Mesenchymal stem cell (in vitro differentiated cells and primary cell): ENCODE results near the gene DEPP1.
A peak's percentile ranks its signal among the peaks of the same experiment; 100 is the strongest.

Experiments used
- DNase-seq: peaks from one replicate; pipeline ENCODE4 v3.0.0-alpha.2; 2013
- H2AFZ ChIP-seq: one replicate; pipeline ENCODE4 v1.6.1; 2013; ENCODE audit warnings: low read depth, mild to moderate bottlenecking, control low read depth, inconsistent platforms, low read length, moderate library complexity
- H2AK5ac ChIP-seq: 2 replicates; pipeline ENCODE4 v1.6.1; 2013; ENCODE audit warnings: low read length, moderate library complexity, mild to moderate bottlenecking, inconsistent platforms; ENCODE audit not compliant: severe bottlenecking
- H2BK120ac ChIP-seq: one replicate; pipeline ENCODE4 v1.6.1; 2013; ENCODE audit warnings: low read depth, mild to moderate bottlenecking, inconsistent platforms, low read length, moderate library complexity
- H2BK12ac ChIP-seq, 2 experiments: one replicate each; pipeline ENCODE4 v1.6.1; 2013; ENCODE audit warnings: inconsistent platforms in 2 of 2, low read length in 2 of 2, mild to moderate bottlenecking in 2 of 2, moderate library complexity in 2 of 2, control low read depth in 1 of 2
- H2BK15ac ChIP-seq: one replicate; pipeline ENCODE4 v1.6.1; 2013; ENCODE audit warnings: mild to moderate bottlenecking, low read depth, inconsistent platforms; ENCODE audit not compliant: poor library complexity, severe bottlenecking
- H2BK5ac ChIP-seq: 2 replicates; pipeline ENCODE4 v1.6.1; 2013; ENCODE audit warnings: low read depth, mild to moderate bottlenecking, low read length, control low read depth, inconsistent platforms; ENCODE audit not compliant: poor library complexity, severe bottlenecking
- H3K14ac ChIP-seq, 2 experiments: one replicate each; pipeline ENCODE4 v1.6.1; 2013; ENCODE audit warnings: inconsistent platforms in 2 of 2, low read length in 2 of 2, control low read depth in 1 of 2, mild to moderate bottlenecking in 1 of 2, moderate library complexity in 1 of 2
- H3K18ac ChIP-seq, 2 experiments: one replicate each; pipeline ENCODE4 v1.6.1; 2013; ENCODE audit warnings: inconsistent platforms in 2 of 2, low read length in 2 of 2, control low read depth in 1 of 2, low read depth in 1 of 2, mild to moderate bottlenecking in 1 of 2
- H3K23ac ChIP-seq, 2 experiments: one replicate each; pipeline ENCODE4 v1.6.1; 2013; ENCODE audit warnings: inconsistent platforms in 2 of 2, low read length in 2 of 2, mild to moderate bottlenecking in 2 of 2, moderate library complexity in 2 of 2, control low read depth in 1 of 2
- H3K27ac ChIP-seq: 2 replicates; pipeline ENCODE4 v1.5.1; 2013; ENCODE audit warnings: mild to moderate bottlenecking, moderate library complexity, low read length, control low read depth, inconsistent platforms; ENCODE audit not compliant: poor library complexity, severe bottlenecking
- H3K27me3 ChIP-seq, 2 experiments: 2 replicates each; pipeline versions ENCODE4 v1.6.1 to v1.7.0; 2013; ENCODE audit warnings: low read length in 2 of 2, mild to moderate bottlenecking in 2 of 2, moderate library complexity in 2 of 2, control low read depth in 1 of 2, inconsistent platforms in 1 of 2; ENCODE audit not compliant: control insufficient read depth in 1 of 2, insufficient read depth in 1 of 2
- H3K36me3 ChIP-seq, 2 experiments: 2 replicates each; pipeline versions ENCODE4 v1.6.1 to v1.7.0; 2013; ENCODE audit warnings: low read length in 2 of 2, control low read depth in 1 of 2, inconsistent platforms in 1 of 2, low read depth in 1 of 2, mild to moderate bottlenecking in 1 of 2; ENCODE audit not compliant: insufficient read depth in 2 of 2, control insufficient read depth in 1 of 2
- H3K4ac ChIP-seq, 2 experiments: one replicate each; pipeline ENCODE4 v1.6.1; 2013; ENCODE audit warnings: inconsistent platforms in 2 of 2, low read length in 2 of 2, mild to moderate bottlenecking in 2 of 2, moderate library complexity in 2 of 2, control low read depth in 1 of 2, low read depth in 1 of 2
- H3K4me1 ChIP-seq: 2 replicates; pipeline ENCODE4 v1.6.1; 2013; ENCODE audit warnings: low read depth, low read length, control low read depth; ENCODE audit not compliant: control insufficient read depth, insufficient read depth
- H3K4me2 ChIP-seq: 2 replicates; pipeline ENCODE4 v1.6.1; 2013; ENCODE audit warnings: low read length, mild to moderate bottlenecking, inconsistent platforms; ENCODE audit not compliant: poor library complexity, severe bottlenecking
- H3K4me3 ChIP-seq, 2 experiments: 2 replicates each; pipeline versions ENCODE4 v1.5.1 to v1.7.0; 2013; ENCODE audit warnings: low read length in 2 of 2, mild to moderate bottlenecking in 2 of 2, control low read depth in 1 of 2, low read depth in 1 of 2; ENCODE audit not compliant: insufficient read depth in 1 of 2
- H3K79me1 ChIP-seq: replicated peaks from 2 replicates; pipeline ENCODE4 v1.6.1; 2013; ENCODE audit warnings: mild to moderate bottlenecking, control low read depth, low read length, inconsistent platforms; ENCODE audit not compliant: poor library complexity, severe bottlenecking
- H3K9ac ChIP-seq: 2 replicates; pipeline ENCODE4 v1.7.0; 2013; ENCODE audit warnings: mild to moderate bottlenecking, low read length, moderate library complexity
- H3K9me3 ChIP-seq: 2 replicates; pipeline ENCODE4 v1.7.0; 2013; ENCODE audit warnings: mild to moderate bottlenecking, low read length; ENCODE audit not compliant: control insufficient read depth
- H4K8ac ChIP-seq: one replicate; pipeline ENCODE4 v1.6.1; 2013; ENCODE audit warnings: inconsistent platforms, mild to moderate bottlenecking, low read length, moderate library complexity
- H4K91ac ChIP-seq: one replicate; pipeline ENCODE4 v1.6.1; 2013; ENCODE audit warnings: mild to moderate bottlenecking, low read length, inconsistent platforms
- WGBS: methylation state at CpG from one replicate; pipeline ENCODE4 v1.1.7; 2013; ENCODE audit warnings: mixed read lengths; 5-methylcytosine and 5-hydroxymethylcytosine counted together

Gene DEPP1

GRCh38 chr10:45003432-45004000, 24.9 kb upstream of the DEPP1 start:
- H2AFZ ChIP-seq: no peak overlapping the region
- H3K23ac ChIP-seq: no peak overlapping the region
- H3K9me3 ChIP-seq: peaks cover 8% of the 10 kb centered on the region
- H3K4me2 ChIP-seq: no peak overlapping the region
- WGBS: 97% methylated on average over 9 of the region's 10 CpGs
- peaks cover 2% of the 10 kb centered on the region for H3K79me1 ChIP-seq
- H2BK5ac ChIP-seq: no peak overlapping the region
- no peak overlapping the region for H3K27ac ChIP-seq
- no peak overlapping the region for H3K14ac ChIP-seq
- H4K8ac ChIP-seq: no peak overlapping the region
- H3K9ac ChIP-seq: no peak overlapping the region
- no peak overlapping the region for H3K18ac ChIP-seq
- DNase-seq: no peak
- peaks cover 3 to 24% of the 10 kb centered on the region in 2 experiments for H3K36me3 ChIP-seq
- H2BK15ac ChIP-seq: no peak overlapping the region
- H4K91ac ChIP-seq: no peak overlapping the region
- no peak overlapping the region for H2AK5ac ChIP-seq
- no peak overlapping the region for H3K4ac ChIP-seq
- H2BK12ac ChIP-seq: no peak overlapping the region
- no peak overlapping the region for H2BK120ac ChIP-seq
- peaks cover 0 to 11% of the 10 kb centered on the region in 2 experiments for H3K27me3 ChIP-seq
- no peak overlapping the region for H3K4me3 ChIP-seq
- H3K4me1 ChIP-seq: peaks cover 7% of the 10 kb centered on the region

- peak overlapping the region; percentile 63 for H3K27ac ChIP-seq
Observed at GRCh38 chr10:45001381-45002148, 23.0 kb upstream of the DEPP1 start.

GRCh38 chr10:45000752-45001380, 22.3 kb upstream of the DEPP1 start, which contains the start of gene ZNF22:
ZNF22 (plus strand) TSS chr10:45000923; CDS start chr10:45003369, 2,446 bp downstream.
- Histone ChIP-seq H3K18ac (peak within 1 kb of the TSS; percentile 87 to 97), H3K27ac (peak within 1 kb of the TSS; percentile 63), H3K14ac (peak within 1 kb of the TSS in 1 of 2 experiments; percentile 56), H2BK12ac (peak within 1 kb of the TSS; percentile 35 to 52), H3K23ac (peak within 1 kb of the TSS in 1 of 2 experiments; percentile 73), H3K79me1 (peaks cover 2% of the 10 kb centered on the region), H2BK15ac (peak within 1 kb of the TSS; percentile 80), H3K4me1 (peaks cover 16% of the 10 kb centered on the region), H2BK120ac (peak within 1 kb of the TSS; percentile 89), H3K27me3 (peaks cover 0 to 11% of the 10 kb centered on the region in 2 experiments), H2BK5ac (no peak within 1 kb of the TSS), H4K8ac (peak within 1 kb of the TSS; percentile 92), H3K9me3 (peaks cover 8% of the 10 kb centered on the region), H3K4me3 (peak within 1 kb of the TSS; percentile 53 to 81), H2AK5ac (no peak within 1 kb of the TSS), H3K4me2 (peak within 1 kb of the TSS; percentile 65), H4K91ac (peak within 1 kb of the TSS; percentile 90), H3K9ac (peak within 1 kb of the TSS; percentile 95), H3K4ac (peak within 1 kb of the TSS; percentile 83 to 96), H2AFZ (peak within 1 kb of the TSS; percentile 58), H3K36me3 (peaks cover 3 to 24% of the 10 kb centered on the region in 2 experiments)
- WGBS: 2% methylated on average over 72 of the region's 79 CpGs
- DNase-seq: peak; percentile 56

More at GRCh38 chr10:45001381-45002148, 23.0 kb upstream of the DEPP1 start:
- Histone ChIP-seq H3K9me3 (peaks cover 8% of the 10 kb centered on the region), H4K8ac (peak overlapping the region; percentile 92), H3K18ac (peak overlapping the region; percentile 87 to 97), H4K91ac (peak overlapping the region; percentile 74), H3K36me3 (peaks cover 3 to 24% of the 10 kb centered on the region in 2 experiments), H3K23ac (peak overlapping the region in 1 of 2 experiments; percentile 73), H2BK120ac (peak overlapping the region; percentile 89), H3K4ac (peak overlapping the region; percentile 83 to 96), H2BK5ac (no peak overlapping the region), H2AFZ (peak overlapping the region; percentile 58), H2BK15ac (peak overlapping the region; percentile 21), H3K4me2 (peak overlapping the region; percentile 65), H2AK5ac (no peak overlapping the region), H3K4me3 (peak overlapping the region; percentile 53 to 81), H3K14ac (no peak overlapping the region), H3K4me1 (peaks cover 11% of the 10 kb centered on the region), H2BK12ac (no peak overlapping the region), H3K27me3 (peaks cover 0 to 11% of the 10 kb centered on the region in 2 experiments), H3K79me1 (peaks cover 2% of the 10 kb centered on the region), H3K9ac (peak overlapping the region; percentile 95)
- DNase-seq: peak; percentile 77
- 4% methylated on average over 9 of the region's 13 CpGs for WGBS
